ENCODE results near the gene CNRIP1. TPM values are rescaled to one million over a fixed set of nuclear protein-coding genes. Genes with fewer than 3 reads are reported as not detected.

The CNRIP1 gene
- total RNA-seq, 4 donors from 2014 or later, result 4.7 to 7.6 (median 6.5) TPM

DNA sequence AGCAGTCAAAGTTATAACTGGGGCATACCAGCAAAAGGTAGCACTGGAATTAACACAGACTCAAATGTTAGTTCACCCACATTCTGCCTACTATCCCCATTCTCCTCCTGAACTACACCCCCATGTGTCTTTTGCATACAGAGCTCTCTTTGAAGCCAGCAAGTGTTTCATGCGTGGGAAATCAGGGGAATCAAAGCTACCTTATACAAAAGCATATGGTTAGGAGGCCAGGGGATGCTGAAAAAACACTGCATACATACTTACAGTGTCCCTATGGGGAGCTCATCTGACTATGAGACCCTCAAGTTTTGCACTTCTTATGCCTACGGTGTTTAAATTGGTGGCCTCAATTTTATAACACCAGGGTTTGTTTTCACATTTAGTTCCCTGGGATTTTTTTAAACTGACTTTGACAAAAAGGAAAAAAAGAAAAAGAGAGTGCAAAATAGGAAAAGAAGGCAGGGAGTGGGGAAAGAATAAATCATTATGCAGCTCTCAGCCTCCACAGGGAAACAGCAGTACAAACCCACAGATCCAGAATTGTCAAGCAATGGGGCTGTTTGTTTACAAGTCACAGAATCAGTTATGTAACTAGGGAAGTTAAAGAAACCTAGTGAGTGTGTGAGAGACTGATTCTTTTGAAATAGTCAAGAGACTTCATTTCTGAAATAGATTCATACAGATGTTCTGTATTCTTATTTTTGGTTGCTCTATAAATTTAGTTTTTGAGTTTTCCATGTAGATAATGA is 47.3 kb downstream of the CNRIP1 start:
- no peak overlapping the region for H3K27ac ChIP-seq
- H3K27me3 ChIP-seq, result no peaks in the 10 kb centered on the region
- in situ Hi-C loops (cut with MboI; ENCODE audit: low sequenced_read_pairs in 4 of 4), result no loop called here
- TF ChIP-seq, protein P1, sequence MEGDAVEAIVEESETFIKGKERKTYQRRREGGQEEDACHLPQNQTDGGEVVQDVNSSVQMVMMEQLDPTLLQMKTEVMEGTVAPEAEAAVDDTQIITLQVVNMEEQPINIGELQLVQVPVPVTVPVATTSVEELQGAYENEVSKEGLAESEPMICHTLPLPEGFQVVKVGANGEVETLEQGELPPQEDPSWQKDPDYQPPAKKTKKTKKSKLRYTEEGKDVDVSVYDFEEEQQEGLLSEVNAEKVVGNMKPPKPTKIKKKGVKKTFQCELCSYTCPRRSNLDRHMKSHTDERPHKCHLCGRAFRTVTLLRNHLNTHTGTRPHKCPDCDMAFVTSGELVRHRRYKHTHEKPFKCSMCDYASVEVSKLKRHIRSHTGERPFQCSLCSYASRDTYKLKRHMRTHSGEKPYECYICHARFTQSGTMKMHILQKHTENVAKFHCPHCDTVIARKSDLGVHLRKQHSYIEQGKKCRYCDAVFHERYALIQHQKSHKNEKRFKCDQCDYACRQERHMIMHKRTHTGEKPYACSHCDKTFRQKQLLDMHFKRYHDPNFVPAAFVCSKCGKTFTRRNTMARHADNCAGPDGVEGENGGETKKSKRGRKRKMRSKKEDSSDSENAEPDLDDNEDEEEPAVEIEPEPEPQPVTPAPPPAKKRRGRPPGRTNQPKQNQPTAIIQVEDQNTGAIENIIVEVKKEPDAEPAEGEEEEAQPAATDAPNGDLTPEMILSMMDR (IDR thresholded peaks at IDR 0.05 in 4 of 5, conservative IDR thresholded peaks at IDR 0.05 in 1 of 5), result no peak
- no peak for TF ChIP-seq POLR2A (IDR thresholded peaks at IDR 0.05)
- no peak for ATAC-seq
- peaks cover 0 to 5% of the 10 kb centered on the region in 2 donors for H3K4me1 ChIP-seq
- no peak overlapping the region for H3K4me3 ChIP-seq
- H3K36me3 ChIP-seq, result no peaks in the 10 kb centered on the region
- intact Hi-C loops (cut with DNase I; ENCODE audit: low total_unique reads), result no loop called here
- no peak for DNase-seq
- H3K9me3 ChIP-seq, result no peaks in the 10 kb centered on the region

DNA sequence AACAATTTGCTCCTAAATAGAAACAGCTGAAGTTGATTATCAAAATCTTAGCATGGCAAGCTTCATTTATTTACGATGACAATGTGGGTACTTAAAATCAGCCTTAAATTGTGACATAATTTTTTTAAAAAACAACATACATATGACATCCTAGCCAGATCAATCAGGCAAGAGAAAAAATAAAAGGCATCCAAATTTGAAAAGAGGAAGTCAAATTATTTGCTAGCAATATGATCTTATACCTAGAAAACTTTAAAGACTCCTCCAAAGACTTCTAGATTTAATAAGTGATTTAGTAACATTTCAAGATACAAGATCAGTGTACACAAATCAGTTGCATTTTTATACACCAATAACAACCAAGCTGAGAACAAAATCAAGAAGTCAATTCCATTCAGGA is 53.1 kb downstream of the CNRIP1 start:
- in situ Hi-C loops (cut with MboI; ENCODE audit: low sequenced_read_pairs in 4 of 4) (no loop called here), intact Hi-C loops (cut with DNase I; ENCODE audit: low total_unique reads) (no loop called here)
- no peak for ATAC-seq
- Histone ChIP-seq H3K9me3 (no peaks in the 10 kb centered on the region), H3K4me3 (no peak overlapping the region), H3K4me1 (no peaks in the 10 kb centered on the region), H3K27me3 (no peaks in the 10 kb centered on the region), H3K27ac (no peak overlapping the region), H3K36me3 (no peaks in the 10 kb centered on the region)
- TF ChIP-seq, protein P1 (IDR thresholded peaks at IDR 0.05 in 4 of 5, conservative IDR thresholded peaks at IDR 0.05 in 1 of 5), result no peak
- no peak for TF ChIP-seq POLR2A (IDR thresholded peaks at IDR 0.05)
- no peak for DNase-seq

DNA sequence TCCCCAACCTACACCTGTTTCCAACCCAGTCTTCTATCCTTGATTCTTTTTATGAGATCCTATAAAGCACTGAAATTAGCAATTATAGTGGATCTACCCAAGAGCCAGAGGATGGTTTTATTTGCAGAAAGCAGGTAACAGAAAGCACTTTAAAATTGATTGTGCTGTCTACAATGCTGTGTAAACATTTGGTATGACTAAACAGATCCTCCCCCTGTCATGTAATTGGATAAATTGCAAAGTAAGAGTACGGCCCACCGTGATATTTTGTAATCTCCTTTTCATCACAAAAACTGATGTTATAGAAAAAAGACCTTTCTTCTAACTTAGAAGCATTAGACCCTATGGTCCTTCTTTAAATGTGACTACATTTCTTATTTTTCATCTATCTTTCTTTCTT is 56.1 kb downstream of the CNRIP1 start:
- TF ChIP-seq, protein P1 (IDR thresholded peaks at IDR 0.05 in 4 of 5, conservative IDR thresholded peaks at IDR 0.05 in 1 of 5), result no peak
- TF ChIP-seq POLR2A (IDR thresholded peaks at IDR 0.05), result no peak
- H3K27me3 ChIP-seq, result no peaks in the 10 kb centered on the region
- no peaks in the 10 kb centered on the region for H3K36me3 ChIP-seq
- no peak overlapping the region for H3K4me3 ChIP-seq
- in situ Hi-C loops (cut with MboI; ENCODE audit: low sequenced_read_pairs in 4 of 4), result no loop called here
- H3K4me1 ChIP-seq, result no peaks in the 10 kb centered on the region
- H3K9me3 ChIP-seq, result no peaks in the 10 kb centered on the region
- intact Hi-C loops (cut with DNase I; ENCODE audit: low total_unique reads), result no loop called here
- DNase-seq (no peak), ATAC-seq (no peak)
- no peak overlapping the region for H3K27ac ChIP-seq

DNA sequence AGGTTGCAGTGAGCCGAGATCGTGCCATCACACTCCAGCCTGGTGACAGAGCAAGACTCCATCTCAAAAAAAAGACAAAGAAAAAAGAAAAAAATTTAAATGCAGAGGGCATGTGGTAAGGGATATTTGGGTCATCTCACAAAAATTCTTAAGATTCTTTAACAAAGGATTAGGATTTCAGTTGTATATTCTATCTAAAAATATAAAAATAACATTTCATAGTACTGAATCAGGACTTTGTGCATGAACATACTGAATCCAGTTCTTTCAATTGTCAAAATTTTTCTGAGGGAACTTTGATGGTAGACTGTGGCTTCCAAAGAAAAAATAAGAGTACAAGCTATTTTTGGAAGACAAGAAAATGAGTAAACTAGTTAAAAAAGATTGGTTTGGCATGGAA is 60.9 kb downstream of the CNRIP1 start:
- Histone ChIP-seq H3K9me3 (no peaks in the 10 kb centered on the region), H3K4me3 (no peak overlapping the region), H3K36me3 (no peaks in the 10 kb centered on the region), H3K27ac (no peak overlapping the region), H3K27me3 (no peaks in the 10 kb centered on the region), H3K4me1 (peaks cover 2 to 8% of the 10 kb centered on the region in 2 donors)
- TF ChIP-seq, protein P1 (IDR thresholded peaks at IDR 0.05 in 4 of 5, conservative IDR thresholded peaks at IDR 0.05 in 1 of 5), result no peak
- no peak for TF ChIP-seq POLR2A (IDR thresholded peaks at IDR 0.05)
- intact Hi-C loops (cut with DNase I; ENCODE audit: low total_unique reads), result loop anchor here (10.0 kb wide), 1 partner anchor 1126 kb away; the partner anchor contains the start of gene GFPT1
- DNase-seq (no peak), ATAC-seq (no peak)
- in situ Hi-C loops (cut with MboI; ENCODE audit: low sequenced_read_pairs in 4 of 4), result no loop called here

Data from gastrocnemius medialis (tissue), 4 donors.